Measurements from ENCODE around the gene BEGAIN.

Gene BEGAIN

DNA sequence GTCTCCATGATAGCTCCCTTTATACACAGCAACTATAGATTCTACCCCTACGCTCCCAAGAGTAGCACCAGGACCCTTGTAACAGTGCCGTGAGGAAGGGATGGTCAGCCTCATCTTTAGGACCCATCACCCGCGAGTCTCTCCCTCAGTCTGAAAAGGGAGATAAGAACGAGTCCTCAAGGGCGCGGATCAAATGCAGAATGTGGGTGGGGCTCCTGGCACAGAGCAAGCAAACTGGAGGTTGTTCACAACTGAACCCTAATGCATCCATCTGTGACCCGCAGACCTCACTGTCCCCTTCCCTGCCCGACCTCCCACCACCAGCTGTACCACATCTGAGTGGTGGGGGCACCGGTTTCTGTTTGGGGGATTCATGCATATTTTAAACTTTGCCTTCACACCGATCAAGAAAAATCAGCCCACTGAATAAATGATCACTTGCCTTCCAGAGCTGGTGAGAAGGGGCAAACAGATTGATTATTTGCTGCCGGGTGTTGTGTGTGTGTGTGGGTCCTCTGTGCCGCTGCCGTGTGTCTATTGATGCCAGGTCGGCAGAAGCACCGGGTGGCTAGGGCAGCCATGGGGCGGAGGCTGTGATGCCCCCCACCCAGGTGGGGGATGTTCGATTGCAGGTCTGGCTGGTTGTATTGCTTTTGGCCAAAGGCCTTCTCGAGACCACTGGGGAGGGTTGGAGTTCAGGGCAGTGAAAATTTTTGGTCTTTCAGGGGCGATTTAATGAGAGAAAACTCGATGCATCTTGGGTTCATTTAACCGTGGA is 35.7 kb upstream of the BEGAIN start:
- no peaks in the 10 kb centered on the region for H3F3A ChIP-seq (ENCODE audit: control insufficient read depth, insufficient read depth)
- no peak overlapping the region for H3K27ac ChIP-seq (ENCODE audit: low read depth, low read length)
- H3K27me3 ChIP-seq (ENCODE audit: control insufficient read depth, low read length), result no peaks in the 10 kb centered on the region
- no peaks in the 10 kb centered on the region for H3K79me2 ChIP-seq (ENCODE audit: control insufficient read depth, low read length)
- TF ChIP-seq CTCF (IDR thresholded peaks at IDR 0.05; ENCODE audit: low read depth, low read length, poor library complexity, severe bottlenecking) (no peak), EZH2phosphoT487 (IDR thresholded peaks at IDR 0.05; ENCODE audit: borderline replicate concordance, low read length) (no peak)
- H3K9me2 ChIP-seq (replicated peaks; ENCODE audit: control insufficient read depth, low read length), result no peaks in the 10 kb centered on the region
- H4K20me1 ChIP-seq (ENCODE audit: control insufficient read depth, insufficient read depth, low read depth, low read length), result no peaks in the 10 kb centered on the region
- no peaks in the 10 kb centered on the region for H3K9me3 ChIP-seq (ENCODE audit: control insufficient read depth, insufficient read depth, low read length)
- no peaks in the 10 kb centered on the region for H3K36me3 ChIP-seq (ENCODE audit: control insufficient read depth, low read length)
- no peaks in the 10 kb centered on the region for H3K4me1 ChIP-seq (ENCODE audit: control insufficient read depth, low read length)
- H3K4me3 ChIP-seq (ENCODE audit: low read length), result no peak overlapping the region
- H3K4me2 ChIP-seq (ENCODE audit: low read length), result no peak overlapping the region

DNA sequence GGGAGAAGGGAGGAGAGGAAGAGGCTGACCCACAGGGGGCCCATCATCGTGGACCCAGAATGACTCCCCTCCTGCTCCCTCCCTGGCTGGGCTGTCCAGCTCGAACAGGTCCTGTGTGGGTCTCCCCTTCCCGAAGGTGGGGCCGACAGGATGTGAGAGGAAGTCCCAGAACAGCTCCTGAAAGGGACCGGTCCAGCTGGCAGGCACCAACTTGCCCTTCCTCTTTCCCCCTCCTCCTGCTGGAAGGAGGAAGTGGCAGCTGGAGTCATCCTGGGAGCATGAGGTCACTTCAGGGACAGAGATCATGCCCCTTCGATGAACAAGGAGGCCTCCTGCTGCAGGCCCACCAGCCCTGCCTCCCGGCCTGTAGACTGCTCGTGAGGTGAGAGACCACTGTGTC is 35.0 kb upstream of the BEGAIN start:
- no peaks in the 10 kb centered on the region for H3K27me3 ChIP-seq (ENCODE audit: control insufficient read depth, low read length)
- H3K9me2 ChIP-seq (replicated peaks; ENCODE audit: control insufficient read depth, low read length), result no peaks in the 10 kb centered on the region
- no peak overlapping the region for H3K4me2 ChIP-seq (ENCODE audit: low read length)
- H3F3A ChIP-seq (ENCODE audit: control insufficient read depth, insufficient read depth), result no peaks in the 10 kb centered on the region
- no peak overlapping the region for H3K4me3 ChIP-seq (ENCODE audit: low read length)
- no peak overlapping the region for H3K27ac ChIP-seq (ENCODE audit: low read depth, low read length)
- H3K9me3 ChIP-seq (ENCODE audit: control insufficient read depth, insufficient read depth, low read length), result no peaks in the 10 kb centered on the region
- H3K79me2 ChIP-seq (ENCODE audit: control insufficient read depth, low read length), result no peaks in the 10 kb centered on the region
- no peaks in the 10 kb centered on the region for H3K36me3 ChIP-seq (ENCODE audit: control insufficient read depth, low read length)
- no peaks in the 10 kb centered on the region for H4K20me1 ChIP-seq (ENCODE audit: control insufficient read depth, insufficient read depth, low read depth, low read length)
- no peaks in the 10 kb centered on the region for H3K4me1 ChIP-seq (ENCODE audit: control insufficient read depth, low read length)
- TF ChIP-seq EZH2phosphoT487 (IDR thresholded peaks at IDR 0.05; ENCODE audit: borderline replicate concordance, low read length) (no peak), CTCF (IDR thresholded peaks at IDR 0.05; ENCODE audit: low read depth, low read length, poor library complexity, severe bottlenecking) (no peak)

DNA sequence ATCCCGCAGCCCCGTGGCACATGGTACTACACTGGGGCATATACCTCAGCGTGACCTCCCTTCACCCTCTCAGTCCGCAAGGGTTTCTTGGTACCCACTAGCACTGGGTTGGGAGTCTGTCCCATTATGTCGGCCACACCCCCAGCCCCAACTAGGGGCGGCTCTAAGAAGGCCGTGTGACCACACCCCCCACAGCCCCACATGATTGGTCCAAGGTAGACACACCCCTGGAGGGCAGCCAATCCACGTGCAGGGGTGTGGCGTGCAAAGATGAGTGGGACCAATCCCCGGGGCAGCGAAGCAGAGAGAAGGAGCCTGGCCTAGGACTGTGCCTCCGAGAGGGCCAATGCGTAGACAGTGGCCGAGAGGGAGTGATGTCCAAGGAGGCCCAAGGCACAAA is 34.6 kb upstream of the BEGAIN start:
- H3K4me1 ChIP-seq (ENCODE audit: control insufficient read depth, low read length), result no peaks in the 10 kb centered on the region
- no peaks in the 10 kb centered on the region for H3K79me2 ChIP-seq (ENCODE audit: control insufficient read depth, low read length)
- no peak overlapping the region for H3K4me2 ChIP-seq (ENCODE audit: low read length)
- H3K36me3 ChIP-seq (ENCODE audit: control insufficient read depth, low read length), result no peaks in the 10 kb centered on the region
- no peaks in the 10 kb centered on the region for H4K20me1 ChIP-seq (ENCODE audit: control insufficient read depth, insufficient read depth, low read depth, low read length)
- no peaks in the 10 kb centered on the region for H3K9me2 ChIP-seq (replicated peaks; ENCODE audit: control insufficient read depth, low read length)
- no peaks in the 10 kb centered on the region for H3K9me3 ChIP-seq (ENCODE audit: control insufficient read depth, insufficient read depth, low read length)
- H3K4me3 ChIP-seq (ENCODE audit: low read length), result no peak overlapping the region
- TF ChIP-seq CTCF (IDR thresholded peaks at IDR 0.05; ENCODE audit: low read depth, low read length, poor library complexity, severe bottlenecking) (no peak), EZH2phosphoT487 (IDR thresholded peaks at IDR 0.05; ENCODE audit: borderline replicate concordance, low read length) (no peak)
- no peaks in the 10 kb centered on the region for H3F3A ChIP-seq (ENCODE audit: control insufficient read depth, insufficient read depth)
- no peak overlapping the region for H3K27ac ChIP-seq (ENCODE audit: low read depth, low read length)
- H3K27me3 ChIP-seq (ENCODE audit: control insufficient read depth, low read length), result no peaks in the 10 kb centered on the region

Data from DOHH2 (cell line).